SK-N-SH treated with all-trans-retinoic acid at 6 μM for 48 hours (cell line): Measurements from ENCODE around the gene EFCAB14.

ENCODE experiments used
- ATAC-seq: fragments of 200-7000 bp; cut with Tn5 transposase; 3 replicates; pipeline ENCODE4 v1.9.1; 2020; ENCODE audit warnings: mild to moderate bottlenecking, moderate library complexity
- ARNTL ChIP-seq: fragments of 450-650 bp; formaldehyde crosslinking; IDR thresholded peaks from 2 replicates; pipeline ENCODE4 v1.5.0; 2020; ENCODE audit warnings: low read depth, mild to moderate bottlenecking, moderate library complexity, borderline replicate concordance
- BACH2 ChIP-seq: fragments of 250-450 bp; sonication (Bioruptor Pico); IDR thresholded peaks from 2 replicates; pipeline ENCODE4 v1.9.0; 2021; ENCODE audit warnings: mild to moderate bottlenecking, borderline replicate concordance
- CSDC2 ChIP-seq: fragments of 250-450 bp; sonication (Bioruptor Pico); IDR thresholded peaks from 2 replicates; pipeline ENCODE4 v1.5.0; 2020; ENCODE audit warnings: mild to moderate bottlenecking, moderate library complexity
- ESRRG ChIP-seq: fragments of 250-450 bp; sonication (Bioruptor Pico); IDR thresholded peaks from 2 replicates; pipeline ENCODE4 v1.6.1; 2021; ENCODE audit warnings: mild to moderate bottlenecking
- GLIS3 ChIP-seq: fragments of 250-450 bp; sonication (Bioruptor Pico); IDR thresholded peaks from 2 replicates; pipeline ENCODE4 v1.5.0; 2020; ENCODE audit warnings: mild to moderate bottlenecking, moderate library complexity
- ISL1 ChIP-seq: fragments of 250-450 bp; sonication (Bioruptor Pico); IDR thresholded peaks from 2 replicates; pipeline ENCODE4 v2.1.2; 2022; ENCODE audit warnings: mild to moderate bottlenecking, moderate library complexity
- OSR1 ChIP-seq: fragments of 250-450 bp; sonication (Bioruptor Pico); IDR thresholded peaks from 2 replicates; pipeline ENCODE4 v1.8.0; 2022; ENCODE audit warnings: moderate library complexity, mild to moderate bottlenecking, inconsistent platforms
- POU6F1 ChIP-seq: fragments of 250-450 bp; sonication (Bioruptor Pico); IDR thresholded peaks from 2 replicates; pipeline ENCODE4 v1.8.0; 2021; ENCODE audit warnings: low read depth, mild to moderate bottlenecking, moderate library complexity, borderline replicate concordance
- RARB ChIP-seq: fragments of 250-450 bp; sonication (Bioruptor Pico); IDR thresholded peaks from 2 replicates; pipeline ENCODE4 v1.8.0; 2021; ENCODE audit warnings: mild to moderate bottlenecking, moderate library complexity
- SNAI2 ChIP-seq: fragments of 250-450 bp; sonication (Bioruptor Pico); IDR thresholded peaks from 2 replicates; pipeline ENCODE4 v1.5.0; 2020; ENCODE audit warnings: mild to moderate bottlenecking, moderate library complexity
- TCF4 ChIP-seq: fragments of 250-450 bp; sonication (Bioruptor Pico); IDR thresholded peaks from 2 replicates; pipeline ENCODE4 v1.8.0; 2021; ENCODE audit warnings: mild to moderate bottlenecking, moderate library complexity, borderline replicate concordance
- TOX ChIP-seq: fragments of 250-450 bp; sonication (Bioruptor Pico); IDR thresholded peaks from 2 replicates; pipeline ENCODE4 v1.8.0; 2021; ENCODE audit warnings: mild to moderate bottlenecking, moderate library complexity, borderline replicate concordance
- ZC3H10 ChIP-seq: fragments of 250-450 bp; sonication (Bioruptor Pico); IDR thresholded peaks from 2 replicates; pipeline ENCODE4 v1.5.1; 2021; ENCODE audit warnings: mild to moderate bottlenecking, moderate library complexity
- ZFP3 ChIP-seq: fragments of 250-450 bp; sonication (Bioruptor Pico); IDR thresholded peaks from 2 replicates; pipeline ENCODE4 v1.5.0; 2020; ENCODE audit warnings: mild to moderate bottlenecking, moderate library complexity
- ZFP30 ChIP-seq: fragments of 450-650 bp; formaldehyde crosslinking; IDR thresholded peaks from 2 replicates; pipeline ENCODE4 v1.5.0; 2022; ENCODE audit warnings: mild to moderate bottlenecking, moderate library complexity
- ZNF565 ChIP-seq: fragments of 450-650 bp; formaldehyde crosslinking; conservative IDR thresholded peaks from 2 replicates; pipeline ENCODE4 v1.5.0; 2020; ENCODE audit warnings: low read depth, mild to moderate bottlenecking, moderate library complexity
- ZNF70 ChIP-seq: fragments of 450-650 bp; formaldehyde crosslinking; IDR thresholded peaks from 2 replicates; pipeline ENCODE4 v1.5.0; 2020; ENCODE audit warnings: mild to moderate bottlenecking, moderate library complexity
- ZNF8 ChIP-seq: fragments of 450-650 bp; formaldehyde crosslinking; IDR thresholded peaks from 2 replicates; pipeline ENCODE4 v1.5.0; 2020; ENCODE audit warnings: mild to moderate bottlenecking, moderate library complexity
- TF ChIP-seq, protein P1 (sequence below): fragments of 250-450 bp; sonication (Bioruptor Pico); IDR thresholded peaks from 2 replicates; pipeline ENCODE4 v1.5.1; 2021; ENCODE audit warnings: mild to moderate bottlenecking, moderate library complexity
- TF ChIP-seq, protein P2 (sequence below): fragments of 250-450 bp; sonication (Bioruptor Pico); IDR thresholded peaks from 2 replicates; pipeline ENCODE4 v1.5.0; 2020; ENCODE audit warnings: mild to moderate bottlenecking, moderate library complexity
- TF ChIP-seq, protein P3 (sequence below): fragments of 250-450 bp; sonication (Bioruptor Pico); IDR thresholded peaks from 2 replicates; pipeline ENCODE4 v1.8.0; 2020; ENCODE audit warnings: mild to moderate bottlenecking, moderate library complexity, borderline replicate concordance

EFCAB14 gene

DNA sequence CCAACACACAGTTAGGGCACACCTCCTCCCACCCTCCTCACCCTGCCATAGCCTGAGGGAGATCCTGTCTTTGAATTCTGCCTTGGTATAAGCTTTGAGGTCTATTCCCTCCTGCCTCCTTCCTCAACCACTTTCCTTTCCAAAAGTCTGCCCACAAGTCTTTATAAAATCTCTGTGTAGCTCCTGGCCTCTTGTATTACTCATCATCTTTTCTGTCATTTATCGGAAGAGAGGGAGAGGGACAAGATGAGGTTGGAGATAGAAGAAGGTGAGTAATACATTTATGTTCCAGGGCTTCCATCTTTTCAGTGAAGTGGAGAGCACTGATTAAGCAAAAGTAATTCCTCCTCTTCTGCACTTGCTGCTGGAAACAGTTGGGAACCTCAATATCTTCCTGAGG, 30.5 kb upstream of the EFCAB14 start:
- no peak for ATAC-seq
- TF ChIP-seq ZNF8 (CRISPR knock-in tag) (no peak), ZC3H10 (CRISPR knock-in tag) (no peak), ZNF565 (no peak), TOX (CRISPR knock-in tag) (no peak), ARNTL (no peak)
- TF ChIP-seq, protein P1, sequence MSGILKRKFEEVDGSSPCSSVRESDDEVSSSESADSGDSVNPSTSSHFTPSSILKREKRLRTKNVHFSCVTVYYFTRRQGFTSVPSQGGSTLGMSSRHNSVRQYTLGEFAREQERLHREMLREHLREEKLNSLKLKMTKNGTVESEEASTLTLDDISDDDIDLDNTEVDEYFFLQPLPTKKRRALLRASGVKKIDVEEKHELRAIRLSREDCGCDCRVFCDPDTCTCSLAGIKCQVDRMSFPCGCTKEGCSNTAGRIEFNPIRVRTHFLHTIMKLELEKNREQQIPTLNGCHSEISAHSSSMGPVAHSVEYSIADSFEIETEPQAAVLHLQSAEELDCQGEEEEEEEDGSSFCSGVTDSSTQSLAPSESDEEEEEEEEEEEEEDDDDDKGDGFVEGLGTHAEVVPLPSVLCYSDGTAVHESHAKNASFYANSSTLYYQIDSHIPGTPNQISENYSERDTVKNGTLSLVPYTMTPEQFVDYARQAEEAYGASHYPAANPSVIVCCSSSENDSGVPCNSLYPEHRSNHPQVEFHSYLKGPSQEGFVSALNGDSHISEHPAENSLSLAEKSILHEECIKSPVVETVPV, result no peak

GRCh38 chr1:46747683-46748288, 28.9 kb upstream of the EFCAB14 start:
- TF ChIP-seq OSR1 (CRISPR knock-in tag) (no peak), ZNF70 (CRISPR knock-in tag) (no peak), SNAI2 (CRISPR knock-in tag) (no peak), ISL1 (no peak), ARNTL (no peak), CSDC2 (no peak), POU6F1 (CRISPR knock-in tag) (no peak), ZFP30 (no peak)
- TF ChIP-seq, protein P2, sequence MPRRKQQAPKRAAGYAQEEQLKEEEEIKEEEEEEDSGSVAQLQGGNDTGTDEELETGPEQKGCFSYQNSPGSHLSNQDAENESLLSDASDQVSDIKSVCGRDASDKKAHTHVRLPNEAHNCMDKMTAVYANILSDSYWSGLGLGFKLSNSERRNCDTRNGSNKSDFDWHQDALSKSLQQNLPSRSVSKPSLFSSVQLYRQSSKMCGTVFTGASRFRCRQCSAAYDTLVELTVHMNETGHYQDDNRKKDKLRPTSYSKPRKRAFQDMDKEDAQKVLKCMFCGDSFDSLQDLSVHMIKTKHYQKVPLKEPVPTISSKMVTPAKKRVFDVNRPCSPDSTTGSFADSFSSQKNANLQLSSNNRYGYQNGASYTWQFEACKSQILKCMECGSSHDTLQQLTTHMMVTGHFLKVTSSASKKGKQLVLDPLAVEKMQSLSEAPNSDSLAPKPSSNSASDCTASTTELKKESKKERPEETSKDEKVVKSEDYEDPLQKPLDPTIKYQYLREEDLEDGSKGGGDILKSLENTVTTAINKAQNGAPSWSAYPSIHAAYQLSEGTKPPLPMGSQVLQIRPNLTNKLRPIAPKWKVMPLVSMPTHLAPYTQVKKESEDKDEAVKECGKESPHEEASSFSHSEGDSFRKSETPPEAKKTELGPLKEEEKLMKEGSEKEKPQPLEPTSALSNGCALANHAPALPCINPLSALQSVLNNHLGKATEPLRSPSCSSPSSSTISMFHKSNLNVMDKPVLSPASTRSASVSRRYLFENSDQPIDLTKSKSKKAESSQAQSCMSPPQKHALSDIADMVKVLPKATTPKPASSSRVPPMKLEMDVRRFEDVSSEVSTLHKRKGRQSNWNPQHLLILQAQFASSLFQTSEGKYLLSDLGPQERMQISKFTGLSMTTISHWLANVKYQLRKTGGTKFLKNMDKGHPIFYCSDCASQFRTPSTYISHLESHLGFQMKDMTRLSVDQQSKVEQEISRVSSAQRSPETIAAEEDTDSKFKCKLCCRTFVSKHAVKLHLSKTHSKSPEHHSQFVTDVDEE (CRISPR knock-in tag), result no peak
- TF ChIP-seq, protein P1, result no peak
- ATAC-seq, result peak; percentile 99

GRCh38 chr1:46742069-46742468, 23.2 kb upstream of the EFCAB14 start:
- TF ChIP-seq POU6F1 (CRISPR knock-in tag), result no peak
- TF ChIP-seq GLIS3, result no peak
- TF ChIP-seq ZFP3 (CRISPR knock-in tag), result no peak
- TF ChIP-seq ARNTL, result no peak
- TF ChIP-seq BACH2 (CRISPR knock-in tag), result no peak
- no peak for TF ChIP-seq TCF4 (CRISPR knock-in tag)
- no peak for TF ChIP-seq ESRRG
- TF ChIP-seq OSR1 (CRISPR knock-in tag), result no peak
- no peak for TF ChIP-seq ZNF8 (CRISPR knock-in tag)
- TF ChIP-seq, protein P3, sequence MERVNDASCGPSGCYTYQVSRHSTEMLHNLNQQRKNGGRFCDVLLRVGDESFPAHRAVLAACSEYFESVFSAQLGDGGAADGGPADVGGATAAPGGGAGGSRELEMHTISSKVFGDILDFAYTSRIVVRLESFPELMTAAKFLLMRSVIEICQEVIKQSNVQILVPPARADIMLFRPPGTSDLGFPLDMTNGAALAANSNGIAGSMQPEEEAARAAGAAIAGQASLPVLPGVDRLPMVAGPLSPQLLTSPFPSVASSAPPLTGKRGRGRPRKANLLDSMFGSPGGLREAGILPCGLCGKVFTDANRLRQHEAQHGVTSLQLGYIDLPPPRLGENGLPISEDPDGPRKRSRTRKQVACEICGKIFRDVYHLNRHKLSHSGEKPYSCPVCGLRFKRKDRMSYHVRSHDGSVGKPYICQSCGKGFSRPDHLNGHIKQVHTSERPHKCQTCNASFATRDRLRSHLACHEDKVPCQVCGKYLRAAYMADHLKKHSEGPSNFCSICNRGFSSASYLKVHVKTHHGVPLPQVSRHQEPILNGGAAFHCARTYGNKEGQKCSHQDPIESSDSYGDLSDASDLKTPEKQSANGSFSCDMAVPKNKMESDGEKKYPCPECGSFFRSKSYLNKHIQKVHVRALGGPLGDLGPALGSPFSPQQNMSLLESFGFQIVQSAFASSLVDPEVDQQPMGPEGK (CRISPR knock-in tag), result no peak
- TF ChIP-seq ZFP30, result no peak
- TF ChIP-seq CSDC2, result no peak
- TF ChIP-seq ZC3H10 (CRISPR knock-in tag), result no peak
- no peak for TF ChIP-seq ISL1
- no peak for TF ChIP-seq SNAI2 (CRISPR knock-in tag)
- no peak for TF ChIP-seq RARB (CRISPR knock-in tag)
- no peak for TF ChIP-seq TOX (CRISPR knock-in tag)
- TF ChIP-seq ZNF565, result no peak
- no peak for TF ChIP-seq ZNF70 (CRISPR knock-in tag)
- TF ChIP-seq, protein P1, result no peak
- ATAC-seq, result no peak
